Upper lobe of left lung (tissue), 6 donors: ENCODE data around the gene ADAMTS2. TPM values are rescaled to one million over a fixed set of nuclear protein-coding genes. Genes with fewer than 3 reads are reported as not detected.
A peak's percentile ranks its signal among the peaks of the same experiment; 100 is the strongest.

ENCODE experiments used
- ATAC-seq, 2 donors: fragments of 200-7000 bp; cut with Tn5 transposase; one replicate each; pipeline ENCODE4 v1.9.1; 2022; ENCODE audit warnings: mild to moderate bottlenecking in 2 of 2, moderate library complexity in 2 of 2; ENCODE audit not compliant: low FRiP score in 2 of 2
- DNase-seq, 2 donors: peaks; one replicate each; pipeline ENCODE4 v3.0.0-alpha.2; 2019 to 2020
- H3K27ac ChIP-seq, 4 donors: fragments of 200-600 bp; sonication (generic); one replicate each; pipeline ENCODE4 v1.5.1; 2016 to 2019
- H3K27me3 ChIP-seq, 4 donors: fragments of 200-600 bp; sonication (generic); one replicate each; pipeline ENCODE4 v1.5.1; 2017 to 2019
- H3K36me3 ChIP-seq, 4 donors: fragments of 200-600 bp; sonication (generic); one replicate each; pipeline ENCODE4 v1.5.1; 2016 to 2019
- H3K4me1 ChIP-seq, 4 donors: fragments of 200-600 bp; sonication (generic); one replicate each; pipeline ENCODE4 v1.5.1; 2018 to 2019
- H3K4me3 ChIP-seq, 4 donors: fragments of 200-600 bp; sonication (generic); one replicate each; pipeline ENCODE4 v1.5.1; 2017 to 2019; ENCODE audit warnings: mild to moderate bottlenecking in 2 of 4, moderate library complexity in 1 of 4
- H3K9me3 ChIP-seq, 4 donors: fragments of 200-600 bp; sonication (generic); one replicate each; pipeline ENCODE4 v1.5.1; 2018 to 2019
- EP300 ChIP-seq, 4 donors: sonication (generic); formaldehyde crosslinking; IDR thresholded peaks; one replicate each; pipeline ENCODE4 v1.5.1; 2017; ENCODE audit warnings: antibody characterized with exemption in 4 of 4, control low read depth in 2 of 4
- POLR2A ChIP-seq, 4 donors: fragments of 450-650 bp; IDR thresholded peaks; one replicate each; pipeline ENCODE4 v1.5.1; 2016 to 2017; ENCODE audit warnings: antibody characterized with exemption in 4 of 4, mild to moderate bottlenecking in 2 of 4
- POLR2AphosphoS5 ChIP-seq, 2 donors: sonication (generic); formaldehyde crosslinking; IDR thresholded peaks; one replicate each; pipeline ENCODE4 v1.5.1; 2017; ENCODE audit warnings: antibody characterized with exemption in 2 of 2
- WGBS, 2 donors: methylation state at CpG; one replicate each; pipeline ENCODE4 v1.1.5; 2017 to 2018; 5-methylcytosine and 5-hydroxymethylcytosine counted together
- total RNA-seq, 6 donors: library from RNA; depleted of rRNA in 4 of 6; stranded (reverse); fragments of >200 nt in 4 of 6; gene quantifications; one replicate each; pipeline versions ENCODE4 v1.1.0 to v1.2.1, GENCODE V29; 2016 to 2021
- TF ChIP-seq, protein P1 (sequence below), 6 experiments: fragments of 450-650 bp in 4 of 6; fragments of 200-600 bp in 2 of 6; sonication (generic) in 2 of 6; IDR thresholded peaks; one replicate each; pipeline ENCODE4 v1.5.1; 2016 to 2019; ENCODE audit warnings: antibody characterized with exemption in 6 of 6
- donor health status: DM: no; HTN: no; CAD: no; lungs with moderate emphysema.
- donor health status: DM: no; HTN: yes; CAD: no; lungs with severe emphysema.

The ADAMTS2 gene
- total RNA-seq, 6 donors from 2014 or later = 10.0 to 114 (median 25.7) TPM

GRCh38 chr5:179271821-179272325 lies 73.4 kb downstream of the ADAMTS2 start:
- ATAC-seq = no peak
- peaks cover 6 to 29% (median 18%) of the 10 kb centered on the region in 4 donors for H3K4me1 ChIP-seq
- H3K27ac ChIP-seq = peak overlapping the region; percentile 10 to 87 (median 80)

DNA sequence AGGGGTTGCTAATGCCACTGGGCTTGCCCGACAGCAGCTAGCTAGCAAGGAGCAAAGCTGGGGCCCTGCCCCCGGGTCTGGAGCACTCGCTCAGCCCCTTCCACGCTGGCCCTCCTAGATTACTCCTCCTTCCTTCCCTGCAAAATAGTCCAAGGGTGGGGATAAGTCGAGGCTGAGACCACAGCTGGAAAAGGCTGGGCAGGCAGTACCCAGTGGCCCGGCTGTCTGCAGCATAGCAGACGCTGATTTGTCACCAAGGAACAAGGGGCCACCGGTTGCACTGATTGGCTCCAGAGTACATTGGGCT lies 73.9 kb downstream of the ADAMTS2 start:
- Histone ChIP-seq H3K36me3 (no peaks in the 10 kb centered on the region), H3K4me3 (no peak overlapping the region), H3K27ac (peak overlapping the region; percentile 10 to 83 (median 50)), H3K27me3 (no peaks in the 10 kb centered on the region), H3K9me3 (no peaks in the 10 kb centered on the region), H3K4me1 (peaks cover 7 to 29% (median 18%) of the 10 kb centered on the region in 4 donors)
- TF ChIP-seq EP300 (IDR thresholded peaks at IDR 0.05) (no peak), POLR2A (IDR thresholded peaks at IDR 0.05) (no peak), POLR2AphosphoS5 (IDR thresholded peaks at IDR 0.05) (no peak)
- TF ChIP-seq, protein P1, sequence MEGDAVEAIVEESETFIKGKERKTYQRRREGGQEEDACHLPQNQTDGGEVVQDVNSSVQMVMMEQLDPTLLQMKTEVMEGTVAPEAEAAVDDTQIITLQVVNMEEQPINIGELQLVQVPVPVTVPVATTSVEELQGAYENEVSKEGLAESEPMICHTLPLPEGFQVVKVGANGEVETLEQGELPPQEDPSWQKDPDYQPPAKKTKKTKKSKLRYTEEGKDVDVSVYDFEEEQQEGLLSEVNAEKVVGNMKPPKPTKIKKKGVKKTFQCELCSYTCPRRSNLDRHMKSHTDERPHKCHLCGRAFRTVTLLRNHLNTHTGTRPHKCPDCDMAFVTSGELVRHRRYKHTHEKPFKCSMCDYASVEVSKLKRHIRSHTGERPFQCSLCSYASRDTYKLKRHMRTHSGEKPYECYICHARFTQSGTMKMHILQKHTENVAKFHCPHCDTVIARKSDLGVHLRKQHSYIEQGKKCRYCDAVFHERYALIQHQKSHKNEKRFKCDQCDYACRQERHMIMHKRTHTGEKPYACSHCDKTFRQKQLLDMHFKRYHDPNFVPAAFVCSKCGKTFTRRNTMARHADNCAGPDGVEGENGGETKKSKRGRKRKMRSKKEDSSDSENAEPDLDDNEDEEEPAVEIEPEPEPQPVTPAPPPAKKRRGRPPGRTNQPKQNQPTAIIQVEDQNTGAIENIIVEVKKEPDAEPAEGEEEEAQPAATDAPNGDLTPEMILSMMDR (IDR thresholded peaks at IDR 0.05) = no peak
- 62 to 82% methylated on average over 4 to 8 of the region's 8 CpGs for WGBS, 2 donors
- DNase-seq (no peak), ATAC-seq (no peak)

More at GRCh38 chr5:179271821-179272325, 73.4 kb downstream of the ADAMTS2 start:
- 77 to 90% methylated on average over 2 to 5 of the region's 13 CpGs for WGBS, 2 donors
- H3K27me3 ChIP-seq = no peaks in the 10 kb centered on the region
- H3K36me3 ChIP-seq = no peaks in the 10 kb centered on the region
- TF ChIP-seq POLR2AphosphoS5 (IDR thresholded peaks at IDR 0.05) (no peak), POLR2A (IDR thresholded peaks at IDR 0.05) (no peak), EP300 (IDR thresholded peaks at IDR 0.05) (no peak)
- TF ChIP-seq, protein P1 (IDR thresholded peaks at IDR 0.05) = no peak
- peak in 1 of 2 donors; percentile 19 for DNase-seq
- H3K9me3 ChIP-seq = no peaks in the 10 kb centered on the region
- no peak overlapping the region for H3K4me3 ChIP-seq

DNA sequence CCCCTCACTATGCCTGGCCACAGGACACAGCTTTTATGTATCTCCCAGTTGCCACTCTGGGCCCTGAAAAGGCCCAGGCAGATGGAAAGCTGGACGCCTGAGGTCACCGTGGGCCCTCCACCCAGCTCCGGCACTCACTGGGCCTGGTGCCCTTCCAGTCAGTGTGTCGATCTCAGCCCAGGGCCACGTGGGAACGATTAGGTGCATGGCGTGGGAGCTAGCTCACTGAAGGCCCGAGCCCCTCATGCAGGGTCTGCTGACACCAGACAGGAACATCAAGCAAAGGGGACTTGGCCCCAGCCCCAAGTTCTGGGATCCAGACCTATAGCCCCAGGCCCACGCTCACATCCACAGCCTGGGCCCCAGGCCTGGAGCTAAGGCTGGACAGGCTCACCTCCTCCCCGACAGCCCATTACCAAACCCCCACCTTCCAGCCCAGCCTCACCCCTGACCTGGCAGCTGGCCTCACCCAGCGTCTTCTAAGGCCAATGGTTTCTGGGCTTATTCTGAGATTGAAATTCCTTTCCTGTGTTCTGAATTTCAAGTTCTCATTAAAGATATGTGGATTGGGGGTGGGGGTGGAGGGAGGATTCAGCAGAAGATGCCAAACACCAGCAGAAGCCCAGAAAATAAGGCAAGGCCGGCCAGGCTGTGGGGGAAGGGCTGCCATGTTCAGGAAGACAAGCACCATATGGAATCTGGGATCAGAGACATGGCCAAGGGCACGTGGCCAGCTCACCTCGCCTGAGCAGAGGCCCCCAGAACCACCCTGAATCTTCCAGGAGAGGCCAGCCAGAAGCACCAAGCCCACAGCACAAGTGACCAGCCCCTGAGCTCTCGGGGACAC lies 74.5 kb downstream of the ADAMTS2 start:
- Histone ChIP-seq H3K4me3 (no peak overlapping the region), H3K9me3 (no peaks in the 10 kb centered on the region), H3K36me3 (no peaks in the 10 kb centered on the region), H3K4me1 (peaks cover 12 to 34% (median 21%) of the 10 kb centered on the region in 4 donors), H3K27me3 (no peaks in the 10 kb centered on the region), H3K27ac (peak overlapping the region; percentile 31 to 83 (median 70))
- ATAC-seq (peak in 1 of 2 donors; percentile 39), DNase-seq (peak; percentile 24 to 72)
- no peak for TF ChIP-seq POLR2AphosphoS5 (IDR thresholded peaks at IDR 0.05)
- no peak for TF ChIP-seq EP300 (IDR thresholded peaks at IDR 0.05)
- no peak for TF ChIP-seq POLR2A (IDR thresholded peaks at IDR 0.05)
- TF ChIP-seq, protein P1 (IDR thresholded peaks at IDR 0.05) = no peak
- 23 to 70% methylated on average over 5 to 15 of the region's 15 CpGs for WGBS, 2 donors

- no peaks in the 10 kb centered on the region for H3K27me3 ChIP-seq
- TF ChIP-seq, protein P1 (IDR thresholded peaks at IDR 0.05) = no peak
- TF ChIP-seq POLR2AphosphoS5 (IDR thresholded peaks at IDR 0.05) = no peak
- no peak for TF ChIP-seq POLR2A (IDR thresholded peaks at IDR 0.05)
- TF ChIP-seq EP300 (IDR thresholded peaks at IDR 0.05) = no peak
- H3K36me3 ChIP-seq = no peaks in the 10 kb centered on the region
- DNase-seq = peak in 1 of 2 donors; percentile 15
- no peak overlapping the region for H3K4me3 ChIP-seq
- WGBS, 2 donors = 52 to 63% methylated on average over 13 of the region's 13 CpGs
- peaks cover 19 to 36% (median 23%) of the 10 kb centered on the region in 4 donors for H3K4me1 ChIP-seq
- H3K27ac ChIP-seq = peak overlapping the region; percentile 31 to 83 (median 70)
- no peak for ATAC-seq
- no peaks in the 10 kb centered on the region for H3K9me3 ChIP-seq
Measured at GRCh38 chr5:179269781-179270543, 75.3 kb downstream of the ADAMTS2 start.
